Coronary artery (tissue), 2 donors: ENCODE results near the gene ZNF416.

Experiments used
- DNase-seq: peaks from one replicate; pipeline ENCODE4 v3.0.0-alpha.2; 2017; ENCODE audit warnings: low spot score
- H3K27ac ChIP-seq, 2 donors: fragments of 200-600 bp; sonication (generic); one replicate each; pipeline ENCODE4 v1.5.1; 2016 to 2019
- H3K4me3 ChIP-seq: fragments of 200-600 bp; sonication (generic); 2 replicates; pipeline ENCODE4 v1.5.1; 2016; ENCODE audit warnings: mild to moderate bottlenecking, moderate library complexity
- TF ChIP-seq, protein P1 (sequence below): fragments of 200-600 bp; sonication (generic); IDR thresholded peaks from one replicate; pipeline ENCODE4 v1.5.1; 2019; ENCODE audit warnings: antibody characterized with exemption

The ZNF416 gene

DNA sequence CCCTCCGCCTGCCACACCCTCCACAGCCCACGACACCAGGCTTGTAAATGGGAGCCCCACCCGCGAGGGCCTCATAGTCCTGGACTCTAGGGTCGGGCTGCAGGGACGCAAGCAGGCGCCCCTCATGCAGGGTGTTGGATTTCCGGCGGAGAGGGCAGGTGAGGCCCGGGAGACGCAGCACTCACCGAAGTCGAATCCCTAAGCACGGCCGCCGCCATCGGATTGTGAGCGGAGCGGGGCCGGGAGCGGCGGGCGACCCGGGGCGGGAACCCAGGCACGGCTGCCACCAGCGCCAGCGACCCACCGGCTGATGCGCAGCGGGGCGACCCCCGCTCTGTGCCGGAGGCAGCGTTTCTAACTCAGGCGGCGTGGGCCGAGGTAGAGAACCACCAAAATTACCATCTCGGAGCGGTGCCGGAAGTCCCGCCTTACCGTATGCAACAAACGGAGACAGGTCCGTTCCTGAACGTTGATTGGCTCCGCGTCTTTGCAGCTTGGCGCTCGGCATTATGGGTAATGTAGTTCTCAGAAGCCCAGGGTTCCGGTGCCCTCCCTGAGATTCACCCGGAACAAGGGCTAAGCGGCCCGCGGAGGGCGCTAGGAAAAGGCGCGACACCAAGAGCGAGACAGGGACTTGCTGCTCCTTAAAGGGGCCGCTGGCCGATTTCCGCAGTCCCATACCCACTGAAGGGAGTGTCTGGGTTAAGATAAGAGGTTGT is at the start of gene ZNF416:
Gene ZNF416, minus strand, starts transcription at position 425 of the 719 bp plus-strand sequence. Its CDS starts 207 bp downstream, at position 218.
- Histone ChIP-seq H3K4me3 (peak within 1 kb of the TSS; percentile 98), H3K27ac (peak within 1 kb of the TSS; percentile 43 to 82)
- TF ChIP-seq, protein P1, sequence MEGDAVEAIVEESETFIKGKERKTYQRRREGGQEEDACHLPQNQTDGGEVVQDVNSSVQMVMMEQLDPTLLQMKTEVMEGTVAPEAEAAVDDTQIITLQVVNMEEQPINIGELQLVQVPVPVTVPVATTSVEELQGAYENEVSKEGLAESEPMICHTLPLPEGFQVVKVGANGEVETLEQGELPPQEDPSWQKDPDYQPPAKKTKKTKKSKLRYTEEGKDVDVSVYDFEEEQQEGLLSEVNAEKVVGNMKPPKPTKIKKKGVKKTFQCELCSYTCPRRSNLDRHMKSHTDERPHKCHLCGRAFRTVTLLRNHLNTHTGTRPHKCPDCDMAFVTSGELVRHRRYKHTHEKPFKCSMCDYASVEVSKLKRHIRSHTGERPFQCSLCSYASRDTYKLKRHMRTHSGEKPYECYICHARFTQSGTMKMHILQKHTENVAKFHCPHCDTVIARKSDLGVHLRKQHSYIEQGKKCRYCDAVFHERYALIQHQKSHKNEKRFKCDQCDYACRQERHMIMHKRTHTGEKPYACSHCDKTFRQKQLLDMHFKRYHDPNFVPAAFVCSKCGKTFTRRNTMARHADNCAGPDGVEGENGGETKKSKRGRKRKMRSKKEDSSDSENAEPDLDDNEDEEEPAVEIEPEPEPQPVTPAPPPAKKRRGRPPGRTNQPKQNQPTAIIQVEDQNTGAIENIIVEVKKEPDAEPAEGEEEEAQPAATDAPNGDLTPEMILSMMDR, result no peak
- DNase-seq, result peak; percentile 97

DNA sequence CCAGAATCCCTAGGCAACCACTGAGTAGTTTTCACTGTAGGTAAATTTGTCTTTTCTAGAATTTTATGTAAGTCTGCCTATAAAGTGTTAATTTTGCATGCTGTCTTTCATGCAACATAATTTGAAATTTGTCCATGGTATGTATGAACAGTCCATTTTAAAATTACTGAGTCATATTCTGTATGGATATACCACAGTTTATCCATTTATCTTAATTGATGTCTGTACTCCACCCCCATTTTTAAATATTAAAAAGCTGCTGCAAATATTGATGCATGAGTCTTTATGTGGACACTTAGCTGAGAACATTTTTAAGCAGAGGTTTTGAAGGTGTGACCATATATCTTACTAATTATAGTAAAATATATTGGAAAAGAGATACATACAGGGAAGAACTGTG is 44.4 kb upstream of the ZNF416 start:
- TF ChIP-seq, protein P1, result no peak
- DNase-seq, result no peak
- H3K27ac ChIP-seq, result no peak overlapping the region
- H3K4me3 ChIP-seq, result no peak overlapping the region

GRCh38 chr19:57620673-57621348 is 42.1 kb upstream of the ZNF416 start:
- peak overlapping the region; percentile 93 for H3K4me3 ChIP-seq
- TF ChIP-seq, protein P1, result no peak
- DNase-seq, result no peak
- H3K27ac ChIP-seq, result no peak overlapping the region

- Histone ChIP-seq H3K27ac (no peak overlapping the region), H3K4me3 (peak overlapping the region; percentile 93)
- DNase-seq, result no peak
- TF ChIP-seq, protein P1, result no peak
Measured at GRCh38 chr19:57615346-57615745, 36.6 kb upstream of the ZNF416 start.

DNA sequence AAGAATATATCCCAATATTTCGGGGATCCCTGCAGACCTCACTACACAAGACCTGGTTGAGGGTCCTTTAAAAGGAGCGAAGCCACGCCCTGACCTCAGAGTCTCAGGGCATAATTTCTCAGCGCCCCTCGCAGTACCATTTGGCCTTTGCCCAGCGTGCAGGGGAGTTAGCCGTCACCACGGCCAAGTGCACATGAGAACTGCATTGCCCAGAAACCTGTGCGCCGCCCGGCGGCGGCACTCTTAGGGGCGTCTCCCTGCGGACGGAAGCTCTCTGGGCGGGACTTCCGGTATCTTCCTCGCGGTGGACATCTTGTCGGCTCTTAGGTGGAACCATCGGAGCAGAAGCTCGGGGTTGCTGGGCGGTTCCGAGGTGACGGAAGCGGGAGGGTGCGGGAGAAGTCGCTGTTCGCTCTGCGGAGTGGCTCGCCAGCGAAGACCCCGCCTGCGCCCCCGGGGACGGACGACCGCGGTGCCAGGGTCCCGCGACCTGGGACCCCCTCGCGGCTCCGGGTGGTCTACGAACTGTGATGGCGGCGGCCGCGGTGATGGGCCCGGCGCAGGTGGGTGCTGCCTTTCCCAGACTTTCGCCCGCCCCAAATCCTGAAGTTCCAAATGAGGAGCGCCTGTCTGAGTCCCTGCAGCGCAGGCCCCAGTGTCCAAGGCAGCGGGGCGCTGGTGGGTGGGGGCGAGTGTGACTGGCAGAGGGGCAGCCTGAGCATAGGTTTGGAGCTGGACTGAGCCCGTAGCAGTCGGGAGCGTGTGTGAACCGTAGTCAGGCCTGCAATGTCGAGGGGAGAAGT is 35.4 kb upstream of the ZNF416 start, which contains the start of gene ZNF134:
Gene ZNF134, plus strand, starts transcription at position 302 of the 803 bp plus-strand sequence. CDS start 5,227 bp downstream, outside the sequence.
- DNase-seq, result peak; percentile 90
- TF ChIP-seq, protein P1, result no peak
- Histone ChIP-seq H3K4me3 (peak within 1 kb of the TSS; percentile 93), H3K27ac (peak within 1 kb of the TSS; percentile 50 to 78)

DNA sequence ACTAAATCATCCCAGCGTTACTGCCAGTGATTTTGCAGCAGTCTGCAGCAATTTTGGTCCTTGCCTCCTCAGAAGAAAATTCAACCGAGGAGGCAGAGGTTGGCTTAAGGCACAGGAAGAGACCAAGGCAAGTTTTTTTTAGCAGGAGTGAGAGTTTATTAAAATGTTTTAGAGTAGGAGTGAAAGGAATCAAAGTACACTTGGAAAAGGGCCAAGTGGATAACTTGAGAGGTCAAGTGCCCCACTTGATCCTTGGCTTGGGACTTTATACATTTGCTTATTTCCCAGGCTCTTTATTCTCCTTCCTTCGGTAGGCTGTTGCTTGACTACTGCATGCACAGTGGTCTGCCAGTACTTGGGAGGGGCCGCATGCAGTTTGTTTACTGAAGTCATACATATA is 32.4 kb upstream of the ZNF416 start:
- no peak for DNase-seq
- no peak overlapping the region for H3K4me3 ChIP-seq
- TF ChIP-seq, protein P1, result no peak
- no peak overlapping the region for H3K27ac ChIP-seq
